B cell (primary cell): ENCODE results near the gene SEC24C.

Experiments used
- EZH2 ChIP-seq: IDR thresholded peaks from 2 replicates; pipeline ENCODE4 v1.6.1; 2012; ENCODE audit warnings: borderline replicate concordance, low read depth, mild to moderate bottlenecking, moderate library complexity, low read length; ENCODE audit not compliant: insufficient read depth, poor library complexity, severe bottlenecking
- TF ChIP-seq, protein P1 (sequence below): fragments of 200-600 bp; IDR thresholded peaks from one replicate; pipeline ENCODE4 v1.8.0; 2022; ENCODE audit warnings: antibody characterized with exemption, mild to moderate bottlenecking

DNA sequence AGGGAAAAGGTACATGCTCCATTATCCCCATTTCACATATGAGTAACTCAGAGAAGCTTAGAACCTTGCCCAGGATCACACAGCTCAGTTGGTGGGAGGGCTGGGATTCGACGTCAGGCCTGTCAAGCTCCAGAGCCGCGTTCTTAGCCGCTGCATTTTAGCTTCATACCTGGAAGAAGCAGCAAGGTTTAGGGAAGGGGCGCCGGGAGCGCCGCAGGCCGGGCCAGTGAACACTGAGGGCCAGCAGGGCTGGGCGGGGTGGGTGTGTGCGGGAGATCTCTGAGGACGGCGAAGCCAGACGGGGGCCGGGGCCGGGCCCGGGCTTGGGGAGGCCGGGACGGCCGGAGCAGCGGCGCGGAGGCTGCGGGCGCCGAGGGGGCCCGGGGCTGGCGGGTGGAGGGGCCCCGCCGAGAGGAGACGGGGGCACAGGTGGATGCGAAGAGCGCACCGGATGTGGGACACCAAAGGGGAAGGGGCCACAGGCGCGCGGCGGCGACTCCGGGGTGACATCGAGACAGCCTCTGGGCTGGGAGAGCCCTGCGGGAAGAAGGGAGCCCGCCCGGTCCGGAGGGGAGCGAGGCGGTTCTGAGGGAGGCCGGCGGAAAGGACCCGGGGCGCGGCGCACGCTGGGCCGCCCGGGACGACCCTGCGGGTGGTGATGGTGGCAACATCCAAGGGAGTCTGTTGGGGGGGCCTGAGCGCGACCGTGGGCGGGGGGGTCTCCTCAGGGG, 66.7 kb downstream of the SEC24C start:
- TF ChIP-seq, protein P1, sequence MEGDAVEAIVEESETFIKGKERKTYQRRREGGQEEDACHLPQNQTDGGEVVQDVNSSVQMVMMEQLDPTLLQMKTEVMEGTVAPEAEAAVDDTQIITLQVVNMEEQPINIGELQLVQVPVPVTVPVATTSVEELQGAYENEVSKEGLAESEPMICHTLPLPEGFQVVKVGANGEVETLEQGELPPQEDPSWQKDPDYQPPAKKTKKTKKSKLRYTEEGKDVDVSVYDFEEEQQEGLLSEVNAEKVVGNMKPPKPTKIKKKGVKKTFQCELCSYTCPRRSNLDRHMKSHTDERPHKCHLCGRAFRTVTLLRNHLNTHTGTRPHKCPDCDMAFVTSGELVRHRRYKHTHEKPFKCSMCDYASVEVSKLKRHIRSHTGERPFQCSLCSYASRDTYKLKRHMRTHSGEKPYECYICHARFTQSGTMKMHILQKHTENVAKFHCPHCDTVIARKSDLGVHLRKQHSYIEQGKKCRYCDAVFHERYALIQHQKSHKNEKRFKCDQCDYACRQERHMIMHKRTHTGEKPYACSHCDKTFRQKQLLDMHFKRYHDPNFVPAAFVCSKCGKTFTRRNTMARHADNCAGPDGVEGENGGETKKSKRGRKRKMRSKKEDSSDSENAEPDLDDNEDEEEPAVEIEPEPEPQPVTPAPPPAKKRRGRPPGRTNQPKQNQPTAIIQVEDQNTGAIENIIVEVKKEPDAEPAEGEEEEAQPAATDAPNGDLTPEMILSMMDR: no peak
- TF ChIP-seq EZH2: no peak
